Stomach smooth muscle (tissue), 2 donors: ENCODE measurements around the gene CASZ1.

Experiments
- H3K27ac ChIP-seq: one replicate; pipeline ENCODE4 v1.7.0; 2013; ENCODE audit warnings: mild to moderate bottlenecking, low read length, inconsistent platforms
- H3K27me3 ChIP-seq, 2 donors: one replicate each; pipeline ENCODE4 v1.7.0; 2013; ENCODE audit warnings: low read length in 2 of 2; ENCODE audit not compliant: insufficient read depth in 2 of 2, control insufficient read depth in 1 of 2
- H3K36me3 ChIP-seq, 2 donors: one replicate each; pipeline ENCODE4 v1.7.0; 2013; ENCODE audit warnings: low read length in 2 of 2; ENCODE audit not compliant: control insufficient read depth in 2 of 2, insufficient read depth in 2 of 2
- H3K4me1 ChIP-seq: one replicate; pipeline ENCODE4 v1.7.0; 2013; ENCODE audit warnings: low read length; ENCODE audit not compliant: control insufficient read depth, insufficient read depth
- H3K4me3 ChIP-seq, 2 donors: one replicate each; pipeline ENCODE4 v1.7.0; 2013; ENCODE audit warnings: low read length in 2 of 2
- H3K9ac ChIP-seq, 2 donors: one replicate each; pipeline ENCODE4 v1.7.0; 2013; ENCODE audit warnings: low read length in 2 of 2, mild to moderate bottlenecking in 1 of 2
- H3K9me3 ChIP-seq, 2 donors: one replicate each; pipeline ENCODE4 v1.7.0; 2013; ENCODE audit warnings: low read length in 2 of 2; ENCODE audit not compliant: control insufficient read depth in 2 of 2
- donor health status: healthy.
- donor health status: Pancreatic carcinoma.

The CASZ1 gene

GRCh38 chr1:10680487-10680886 is 116.0 kb downstream of the CASZ1 start:
- Histone ChIP-seq H3K9me3 (no peaks in the 10 kb centered on the region), H3K9ac (peak overlapping the region in 1 of 2 donors; percentile 13), H3K36me3 (no peaks in the 10 kb centered on the region), H3K4me1 (peaks cover 97% of the 10 kb centered on the region), H3K27ac (peak overlapping the region; percentile 92), H3K27me3 (no peaks in the 10 kb centered on the region), H3K4me3 (peak overlapping the region; percentile 40)

GRCh38 chr1:10679496-10680220 is 116.8 kb downstream of the CASZ1 start:
- H3K4me1 ChIP-seq = peaks cover 97% of the 10 kb centered on the region
- H3K9me3 ChIP-seq = no peaks in the 10 kb centered on the region
- no peaks in the 10 kb centered on the region for H3K36me3 ChIP-seq
- peak overlapping the region in 1 of 2 donors; percentile 0 for H3K9ac ChIP-seq
- no peaks in the 10 kb centered on the region for H3K27me3 ChIP-seq
- peak overlapping the region; percentile 97 for H3K27ac ChIP-seq
- H3K4me3 ChIP-seq = peak overlapping the region; percentile 55 to 56

- no peaks in the 10 kb centered on the region for H3K27me3 ChIP-seq
- H3K36me3 ChIP-seq = no peaks in the 10 kb centered on the region
- peak overlapping the region; percentile 20 to 55 for H3K4me3 ChIP-seq
- peaks cover 98% of the 10 kb centered on the region for H3K4me1 ChIP-seq
- H3K27ac ChIP-seq = peak overlapping the region; percentile 97
- H3K9me3 ChIP-seq = no peaks in the 10 kb centered on the region
- H3K9ac ChIP-seq = peak overlapping the region in 1 of 2 donors; percentile 28
Observed at GRCh38 chr1:10678852-10679251, 117.6 kb downstream of the CASZ1 start.

DNA sequence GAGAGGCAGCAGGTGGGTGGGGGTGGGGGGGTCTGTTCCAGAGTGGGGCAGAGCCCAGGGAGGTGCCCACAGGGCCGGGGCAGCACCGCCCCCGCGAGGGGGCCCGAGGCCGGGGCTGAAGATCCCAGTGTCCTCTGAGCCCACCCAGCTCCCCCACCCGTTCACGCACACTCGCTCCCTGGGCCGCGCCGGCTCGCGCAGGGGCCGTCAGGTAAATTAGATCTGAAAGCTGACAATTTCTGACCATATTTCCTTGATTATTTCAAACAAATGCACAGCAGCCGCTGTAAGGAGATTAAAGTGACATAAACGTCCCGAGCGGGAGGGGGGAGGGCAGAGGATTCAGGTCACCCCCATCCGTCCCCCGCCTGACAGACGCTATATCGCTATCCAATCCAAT is 118.0 kb downstream of the CASZ1 start:
- peak overlapping the region in 1 of 2 donors; percentile 55 for H3K4me3 ChIP-seq
- no peaks in the 10 kb centered on the region for H3K9me3 ChIP-seq
- no peaks in the 10 kb centered on the region for H3K36me3 ChIP-seq
- H3K27ac ChIP-seq = peak overlapping the region; percentile 97
- no peaks in the 10 kb centered on the region for H3K27me3 ChIP-seq
- H3K9ac ChIP-seq = peak overlapping the region in 1 of 2 donors; percentile 28
- peaks cover 98% of the 10 kb centered on the region for H3K4me1 ChIP-seq

DNA sequence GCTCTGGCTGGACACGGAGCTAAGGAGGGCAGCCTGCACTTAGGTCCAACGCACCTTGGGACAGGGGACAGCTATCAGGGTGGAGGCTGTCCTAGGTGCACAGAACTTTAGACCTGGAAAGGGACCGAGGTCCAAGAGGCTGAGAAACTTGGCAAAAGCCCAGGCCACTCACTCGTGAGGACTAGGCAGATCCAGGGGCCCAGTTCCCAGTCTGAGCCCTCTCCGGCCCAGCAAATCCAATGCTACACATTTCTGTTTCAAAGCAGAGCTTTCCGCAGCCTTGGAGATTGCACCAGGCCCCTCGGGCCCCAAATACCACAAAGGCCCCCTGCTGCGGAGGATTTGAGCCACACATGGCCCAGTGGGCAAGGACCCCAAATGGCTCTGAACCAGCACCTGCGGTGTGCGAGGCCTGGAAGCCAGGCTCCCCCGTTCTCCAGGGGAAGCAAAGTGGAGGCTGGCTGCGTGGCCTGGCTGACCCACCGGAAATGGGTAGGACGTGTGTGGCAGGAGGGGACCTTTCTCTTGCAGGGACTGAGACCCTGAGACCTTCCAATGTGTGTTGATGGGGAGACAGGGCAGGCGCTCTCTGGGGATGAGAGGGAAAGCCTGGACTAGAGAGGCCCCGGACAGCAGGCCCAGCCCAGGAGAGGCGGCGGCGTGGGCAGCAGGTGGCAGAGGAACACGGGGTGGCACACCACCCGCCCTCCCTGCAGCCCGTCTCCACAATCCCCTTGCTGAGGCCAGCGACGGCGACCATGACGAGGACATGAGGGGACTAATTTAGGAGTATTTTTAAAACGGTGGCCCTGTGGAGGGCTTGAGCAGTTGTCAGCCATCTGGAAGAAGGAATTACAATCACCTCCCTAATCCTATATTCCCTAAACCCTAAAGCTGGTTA is 118.7 kb downstream of the CASZ1 start:
- H3K4me1 ChIP-seq = peaks cover 98% of the 10 kb centered on the region
- H3K9me3 ChIP-seq = no peaks in the 10 kb centered on the region
- H3K9ac ChIP-seq = peak overlapping the region; percentile 35 to 47
- no peaks in the 10 kb centered on the region for H3K36me3 ChIP-seq
- peak overlapping the region; percentile 97 for H3K27ac ChIP-seq
- H3K27me3 ChIP-seq = no peaks in the 10 kb centered on the region
- H3K4me3 ChIP-seq = peak overlapping the region; percentile 38 to 55

DNA sequence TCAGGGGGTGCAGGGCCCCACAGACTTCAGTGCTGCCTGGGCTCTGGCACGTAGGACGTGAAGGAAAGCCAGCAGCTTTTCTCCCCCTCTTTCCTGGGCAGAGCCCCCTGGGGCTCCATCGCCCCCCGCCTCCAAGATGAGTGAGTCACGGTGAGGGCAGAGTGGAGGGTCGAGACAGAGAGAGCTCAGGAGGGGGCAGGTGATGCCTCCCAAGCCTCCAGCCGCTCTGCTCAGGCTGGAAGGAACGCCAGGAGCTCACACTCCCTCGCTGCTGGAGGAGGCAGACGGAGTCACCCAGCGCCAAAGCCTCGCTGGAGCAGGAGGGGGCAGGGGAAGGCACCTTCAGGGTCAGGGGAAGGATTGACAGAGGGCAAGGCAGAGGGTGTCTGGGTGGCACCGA is 119.5 kb downstream of the CASZ1 start:
- peaks cover 93% of the 10 kb centered on the region for H3K4me1 ChIP-seq
- H3K9me3 ChIP-seq = no peaks in the 10 kb centered on the region
- H3K4me3 ChIP-seq = peak overlapping the region in 1 of 2 donors; percentile 55
- no peaks in the 10 kb centered on the region for H3K36me3 ChIP-seq
- H3K27ac ChIP-seq = peak overlapping the region; percentile 97
- H3K9ac ChIP-seq = peak overlapping the region; percentile 35 to 47
- H3K27me3 ChIP-seq = no peaks in the 10 kb centered on the region

DNA sequence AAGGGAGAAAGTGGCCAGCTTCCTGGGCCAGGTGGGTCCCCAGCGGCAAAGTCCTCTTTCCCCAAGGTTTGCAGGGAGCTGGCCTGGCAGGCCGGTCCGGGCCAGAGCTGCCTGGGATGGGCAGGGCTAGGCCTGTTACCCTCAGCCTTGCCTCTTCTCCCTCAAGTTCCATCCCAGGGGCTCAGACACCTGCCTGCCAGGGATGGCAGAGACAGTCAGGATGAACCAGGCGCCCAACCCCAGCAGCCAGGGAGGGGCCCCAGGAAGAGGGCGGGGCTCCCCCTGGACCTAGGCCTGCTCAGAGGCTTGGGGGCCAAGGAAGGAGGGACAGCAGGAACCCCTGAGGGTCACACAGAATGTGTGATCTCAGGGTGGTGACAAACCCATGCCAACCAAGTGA is 120.6 kb downstream of the CASZ1 start:
- H3K27ac ChIP-seq = peak overlapping the region; percentile 97
- H3K9me3 ChIP-seq = no peaks in the 10 kb centered on the region
- peak overlapping the region; percentile 21 to 35 for H3K9ac ChIP-seq
- no peaks in the 10 kb centered on the region for H3K27me3 ChIP-seq
- peaks cover 94% of the 10 kb centered on the region for H3K4me1 ChIP-seq
- peak overlapping the region in 1 of 2 donors; percentile 8 for H3K4me3 ChIP-seq
- no peaks in the 10 kb centered on the region for H3K36me3 ChIP-seq

DNA sequence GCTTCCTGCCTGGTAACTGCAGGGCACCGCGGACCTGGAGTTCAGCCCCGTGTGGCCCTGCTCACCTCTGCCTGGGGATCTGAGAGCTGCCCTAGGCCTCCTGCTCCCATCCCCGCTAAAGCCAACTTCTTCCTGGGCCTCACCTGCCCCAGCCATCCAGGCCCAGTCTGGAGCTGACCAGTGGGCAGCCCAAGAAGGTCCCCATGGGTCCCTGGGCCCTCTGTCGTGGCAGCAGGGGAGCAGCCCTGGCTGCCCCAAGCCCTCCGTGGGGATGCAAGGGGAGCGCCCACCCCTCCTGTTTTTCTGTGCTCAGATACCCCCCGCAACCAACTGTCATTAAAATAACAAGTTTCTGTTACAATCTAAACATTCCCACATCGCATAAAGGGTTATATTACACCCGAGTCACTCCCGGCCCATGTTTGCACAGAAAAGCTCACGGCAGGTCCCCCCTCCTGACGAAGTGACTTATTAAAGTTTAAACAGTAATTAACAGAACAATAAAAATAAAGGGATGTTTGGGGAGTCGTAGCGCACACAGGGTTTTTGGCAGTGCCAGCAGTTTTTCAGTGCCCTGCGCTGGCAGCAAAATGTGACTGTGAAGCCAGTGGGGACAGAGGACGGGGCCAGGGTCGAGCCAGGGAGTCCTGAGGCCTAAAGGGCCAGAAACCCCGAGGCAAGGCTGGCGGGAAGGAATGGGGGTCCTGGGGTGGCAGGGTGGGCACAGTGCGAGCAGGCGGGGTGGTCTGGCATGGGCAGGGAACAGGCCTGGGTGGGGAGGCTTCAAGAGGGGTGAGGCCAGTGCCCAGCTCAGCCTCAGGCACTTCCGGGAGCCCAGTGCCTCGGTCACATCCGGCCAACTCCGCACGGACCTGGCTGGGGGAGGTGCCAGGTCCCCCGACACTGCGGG is 121.5 kb downstream of the CASZ1 start:
- H3K4me3 ChIP-seq = peak overlapping the region in 1 of 2 donors; percentile 52
- peak overlapping the region; percentile 97 for H3K27ac ChIP-seq
- no peaks in the 10 kb centered on the region for H3K36me3 ChIP-seq
- H3K27me3 ChIP-seq = no peaks in the 10 kb centered on the region
- no peaks in the 10 kb centered on the region for H3K9me3 ChIP-seq
- H3K4me1 ChIP-seq = peaks cover 95% of the 10 kb centered on the region
- H3K9ac ChIP-seq = peak overlapping the region; percentile 35 to 58

- Histone ChIP-seq H3K27me3 (no peaks in the 10 kb centered on the region), H3K27ac (peak overlapping the region; percentile 97), H3K4me1 (peaks cover 95% of the 10 kb centered on the region), H3K9ac (peak overlapping the region; percentile 35 to 81), H3K9me3 (no peaks in the 10 kb centered on the region), H3K4me3 (peak overlapping the region in 1 of 2 donors; percentile 52), H3K36me3 (no peaks in the 10 kb centered on the region)
Observed at GRCh38 chr1:10674222-10674621, 122.2 kb downstream of the CASZ1 start.

GRCh38 chr1:10673109-10673711 is 123.2 kb downstream of the CASZ1 start:
- H3K27me3 ChIP-seq = no peaks in the 10 kb centered on the region
- H3K9me3 ChIP-seq = no peaks in the 10 kb centered on the region
- peak overlapping the region; percentile 97 for H3K27ac ChIP-seq
- H3K4me3 ChIP-seq = peak overlapping the region; percentile 29 to 57
- no peaks in the 10 kb centered on the region for H3K36me3 ChIP-seq
- peak overlapping the region; percentile 63 to 81 for H3K9ac ChIP-seq
- H3K4me1 ChIP-seq = peaks cover 95% of the 10 kb centered on the region
